Upper lobe of right lung (tissue), 1 donor: ENCODE results near the gene CHST10. TPM values are rescaled to one million over a fixed set of nuclear protein-coding genes. Genes with fewer than 3 reads are reported as not detected.

ENCODE experiments used
- ATAC-seq: fragments of 200-7000 bp; cut with Tn5 transposase; one replicate; pipeline ENCODE4 v1.9.1; 2020; ENCODE audit warnings: mild to moderate bottlenecking, moderate library complexity
- DNase-seq: peaks from one replicate; pipeline ENCODE4 v3.0.0-alpha.2; 2020
- H3K27ac ChIP-seq: fragments of 200-600 bp; one replicate; pipeline ENCODE4 v1.8.0; 2022
- H3K27me3 ChIP-seq: fragments of 200-600 bp; one replicate; pipeline ENCODE4 v1.8.0; 2022; ENCODE audit warnings: mild to moderate bottlenecking
- H3K36me3 ChIP-seq: fragments of 200-600 bp; one replicate; pipeline ENCODE4 v1.8.0; 2022
- H3K4me1 ChIP-seq: fragments of 200-600 bp; one replicate; pipeline ENCODE4 v1.8.0; 2022
- H3K4me3 ChIP-seq: fragments of 200-600 bp; one replicate; pipeline ENCODE4 v1.8.0; 2022; ENCODE audit warnings: mild to moderate bottlenecking
- H3K9me3 ChIP-seq: fragments of 200-600 bp; one replicate; pipeline ENCODE4 v1.8.0; 2022
- CTCF ChIP-seq: fragments of 200-600 bp; IDR thresholded peaks from one replicate; pipeline ENCODE4 v1.8.0; 2022; ENCODE audit warnings: antibody characterized with exemption
- intact Hi-C: fragments of 100-400 bp; cut with DNase I; formaldehyde crosslinking; loops from one replicate; pipeline ENCODE4 v1.11.0; 2022
- total RNA-seq: library from RNA; stranded (reverse); fragmentation: NEBNext Ultra II Directional; extraction: Animal tissue kit (Norgen Biotek cat#: 25700); gene quantifications from one replicate; pipeline ENCODE4 v1.2.1, GENCODE V29; 2021
- donor health status: DM: no; HTN: yes; CAD: no; lungs with severe emphysema.

Gene CHST10
- total RNA-seq, 1 donor from 2014 or later: 8.4 TPM

- no peak for TF ChIP-seq CTCF
- ATAC-seq (no peak), DNase-seq (no peak)
- Histone ChIP-seq H3K27ac (no peak overlapping the region), H3K4me1 (no peaks in the 10 kb centered on the region), H3K36me3 (no peaks in the 10 kb centered on the region), H3K27me3 (no peaks in the 10 kb centered on the region), H3K4me3 (no peak overlapping the region), H3K9me3 (peaks cover 6% of the 10 kb centered on the region)
- intact Hi-C loops: no loop called here
These were observed 8.9 kb upstream of the CHST10 start for GRCh38 chr2:100426384-100426720.

- no peak for TF ChIP-seq CTCF
- Histone ChIP-seq H3K4me1 (no peaks in the 10 kb centered on the region), H3K36me3 (no peaks in the 10 kb centered on the region), H3K4me3 (no peak overlapping the region), H3K27ac (no peak overlapping the region), H3K9me3 (peaks cover 6% of the 10 kb centered on the region), H3K27me3 (no peaks in the 10 kb centered on the region)
- intact Hi-C loops: no loop called here
- ATAC-seq (no peak), DNase-seq (no peak)
These were observed 8.3 kb upstream of the CHST10 start for GRCh38 chr2:100425573-100426383.

DNA sequence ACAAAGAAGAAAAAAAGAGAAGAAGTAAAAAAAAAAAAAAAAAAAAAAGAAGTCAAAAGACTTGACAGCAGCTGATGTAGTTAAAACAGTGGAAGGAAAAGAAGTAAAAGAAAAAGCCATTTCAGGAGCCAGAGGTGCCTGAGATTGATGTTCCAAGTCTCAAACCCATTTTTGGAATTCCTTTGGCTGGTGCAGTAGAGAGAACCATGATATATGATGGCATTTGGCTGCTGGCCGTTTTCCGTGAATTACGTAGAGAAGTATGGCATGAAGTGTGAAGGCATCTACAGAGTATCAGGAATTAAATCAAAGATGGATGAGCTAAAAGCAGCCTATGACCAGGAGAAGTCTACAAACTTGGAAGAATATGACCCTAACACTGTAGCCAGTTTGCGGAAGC lies 7.6 kb upstream of the CHST10 start:
- H3K9me3 ChIP-seq: no peaks in the 10 kb centered on the region
- no peaks in the 10 kb centered on the region for H3K4me1 ChIP-seq
- no peak overlapping the region for H3K27ac ChIP-seq
- no peak for TF ChIP-seq CTCF
- intact Hi-C loops: no loop called here
- DNase-seq (no peak), ATAC-seq (no peak)
- H3K4me3 ChIP-seq: no peak overlapping the region
- no peaks in the 10 kb centered on the region for H3K27me3 ChIP-seq
- no peaks in the 10 kb centered on the region for H3K36me3 ChIP-seq

DNA sequence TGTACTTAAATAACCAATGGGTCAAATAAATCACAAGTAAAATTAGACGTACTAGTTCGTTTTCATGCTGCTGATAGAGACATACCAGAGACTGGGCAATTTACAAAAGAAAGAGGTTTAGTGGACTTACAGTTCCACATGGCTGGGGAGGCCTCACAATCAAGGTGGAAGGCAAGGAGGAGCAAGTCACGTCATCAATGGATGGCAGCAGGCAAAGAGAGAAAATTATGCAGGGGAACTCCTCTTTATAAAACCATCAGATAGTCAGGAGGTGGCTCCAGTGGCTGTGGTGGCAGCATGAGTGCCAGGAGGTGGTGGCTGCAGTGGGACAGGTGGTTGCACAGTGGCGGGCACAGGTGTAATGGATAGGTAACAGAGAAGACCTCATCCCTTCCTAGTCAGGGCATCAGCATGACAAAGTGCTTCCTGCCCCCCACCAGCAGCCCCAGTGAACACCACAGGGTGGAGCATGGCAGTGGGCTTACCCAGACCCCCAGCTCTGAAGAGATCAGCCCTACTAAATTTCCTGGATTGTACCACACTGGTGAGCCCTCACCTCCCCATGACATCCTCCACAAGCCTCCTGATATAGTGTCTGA lies 6.9 kb upstream of the CHST10 start:
- no peak for DNase-seq
- H3K27ac ChIP-seq: no peak overlapping the region
- no peaks in the 10 kb centered on the region for H3K9me3 ChIP-seq
- intact Hi-C loops: no loop called here
- no peaks in the 10 kb centered on the region for H3K27me3 ChIP-seq
- H3K4me3 ChIP-seq: no peak overlapping the region
- no peaks in the 10 kb centered on the region for H3K36me3 ChIP-seq
- no peak for ATAC-seq
- TF ChIP-seq CTCF: no peak
- no peaks in the 10 kb centered on the region for H3K4me1 ChIP-seq

DNA sequence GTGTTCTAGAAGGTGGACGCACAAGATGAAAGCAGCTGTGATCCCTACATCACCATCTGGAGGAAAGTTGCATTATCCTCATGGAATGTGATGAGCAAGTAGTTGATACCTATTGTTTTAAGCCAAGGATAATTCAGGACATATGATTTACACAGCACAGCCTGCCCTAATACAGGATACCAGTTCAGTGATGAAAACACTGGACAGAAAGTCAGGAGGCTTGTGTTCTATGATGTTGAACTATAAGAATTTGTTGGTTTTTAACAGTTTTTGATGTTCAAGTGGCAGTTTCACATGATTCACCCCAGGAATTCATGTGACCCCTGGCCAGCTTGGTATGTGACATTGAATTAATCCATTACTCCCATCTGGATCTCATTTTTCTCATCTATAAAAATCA lies 6.2 kb upstream of the CHST10 start:
- Histone ChIP-seq H3K4me1 (no peaks in the 10 kb centered on the region), H3K36me3 (no peaks in the 10 kb centered on the region), H3K27ac (no peak overlapping the region), H3K4me3 (no peak overlapping the region), H3K9me3 (no peaks in the 10 kb centered on the region), H3K27me3 (no peaks in the 10 kb centered on the region)
- ATAC-seq (no peak), DNase-seq (no peak)
- no peak for TF ChIP-seq CTCF
- intact Hi-C loops: no loop called here
